ENCODE measurements around the gene HBD.

Gene HBD

DNA sequence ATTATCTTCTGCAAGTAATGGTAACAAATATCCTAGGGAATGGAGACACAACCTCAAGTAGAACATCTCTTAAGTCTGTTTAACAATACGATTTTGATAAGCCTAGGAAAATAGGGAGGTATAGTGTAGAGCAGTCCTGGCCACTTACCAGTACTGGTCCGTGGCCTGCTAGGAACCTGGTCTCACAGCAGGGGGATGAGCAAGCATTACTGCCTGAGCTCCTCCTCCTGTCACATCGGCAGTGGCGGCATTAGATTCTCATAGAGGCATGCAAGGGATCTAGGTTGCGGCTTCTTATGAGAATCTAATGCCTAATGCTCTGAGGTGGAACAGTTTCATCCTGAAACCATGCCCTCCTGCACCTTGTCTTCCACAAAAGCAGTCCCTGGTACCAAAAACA, 38.2 kb downstream of the HBD start:
- in situ Hi-C loops (cut with MboI; ENCODE audit: low sequenced_read_pairs), result no loop called here

- in situ Hi-C loops (cut with MboI; ENCODE audit: low sequenced_read_pairs), result no loop called here
Observed at GRCh38 chr11:5192738-5193137, 41.5 kb downstream of the HBD start.

- in situ Hi-C loops (cut with MboI; ENCODE audit: low sequenced_read_pairs), result no loop called here
Observed at GRCh38 chr11:5188201-5188600, 46.1 kb downstream of the HBD start.

All from HL-60/S4 treated with phorbol 12-myristate 13-acetate at 8.2 ng/mL for 4 days and 3 days (cell line).